Spleen (tissue), 7 donors: ENCODE results near the gene MTM1.

Source experiments
- CTCF ChIP-seq, 11 experiments: fragments of 200-600 bp in 7 of 11; fragments of 450-650 bp in 4 of 11; sonication (generic) in 4 of 11; IDR thresholded peaks in 8 of 11; conservative IDR thresholded peaks in 3 of 11; 1 replicate in 7 of 11; 2 replicates in 4 of 11; pipeline versions ENCODE4 v1.4.0 to v1.8.0; 2016 to 2021; ENCODE audit warnings: antibody characterized with exemption in 11 of 11, inconsistent platforms in 4 of 11, mild to moderate bottlenecking in 1 of 11
- POLR2AphosphoS5 ChIP-seq, 3 donors: sonication (generic); formaldehyde crosslinking; IDR thresholded peaks; one replicate each; pipeline ENCODE4 v1.5.1; 2017; ENCODE audit warnings: antibody characterized with exemption in 3 of 3
- donor health status: DM: no; HTN: no; CAD: no; lungs with moderate emphysema.
- donor health status: DM: no; HTN: no; CAD: no.
- donor health status: DM: no; HTN: no; CAD: no.

GRCh38 chrX:150647331-150647730 lies 78.9 kb downstream of the MTM1 start:
- TF ChIP-seq POLR2AphosphoS5 (IDR thresholded peaks at IDR 0.05) (no peak), CTCF (IDR thresholded peaks at IDR 0.05 in 8 of 11, conservative IDR thresholded peaks at IDR 0.05 in 3 of 11) (no peak)
